HG03520 (cell line): ENCODE results near the gene RAB7B.
"Not testable (repeated sequence)": the region's sequence is repeated elsewhere in the genome, so short reads cannot be mapped to it uniquely, and the experiment has no call there.

Source experiments
- ATAC-seq: cut with Tn5 transposase; IDR thresholded peaks from one replicate; pipeline ENCODE4 v1.9.1; 2021; ENCODE audit warnings: mild to moderate bottlenecking, moderate library complexity; ENCODE audit not compliant: unreplicated experiment

Gene RAB7B

GRCh38 chr1:205998457-205999241 lies 4.5 kb downstream of the RAB7B start:
- ATAC-seq: no peak

DNA sequence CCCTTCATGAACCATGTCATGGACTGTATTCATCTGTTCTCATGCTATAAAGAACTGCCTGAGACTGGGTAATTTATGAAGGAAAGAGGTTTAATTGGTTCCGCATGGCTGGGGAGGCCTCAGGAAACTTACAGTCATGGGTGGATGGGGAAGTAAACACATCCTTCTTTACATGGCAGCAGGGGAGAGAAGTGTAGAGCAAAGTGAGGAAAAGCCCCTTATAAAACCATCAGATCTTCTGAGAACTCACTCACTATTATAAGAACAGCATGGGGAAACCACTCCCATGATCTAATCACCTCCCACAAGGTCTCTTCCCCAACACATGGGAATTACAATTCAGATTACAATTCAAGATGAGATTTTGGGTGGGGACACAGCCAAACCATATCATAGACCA lies 6.6 kb downstream of the RAB7B start:
- not testable (repeated sequence) for ATAC-seq

- ATAC-seq: no peak
Measured at GRCh38 chr1:205994346-205994745, 8.8 kb downstream of the RAB7B start.

- ATAC-seq: no peak
Measured at GRCh38 chr1:205993068-205993467, 10.1 kb downstream of the RAB7B start.

DNA sequence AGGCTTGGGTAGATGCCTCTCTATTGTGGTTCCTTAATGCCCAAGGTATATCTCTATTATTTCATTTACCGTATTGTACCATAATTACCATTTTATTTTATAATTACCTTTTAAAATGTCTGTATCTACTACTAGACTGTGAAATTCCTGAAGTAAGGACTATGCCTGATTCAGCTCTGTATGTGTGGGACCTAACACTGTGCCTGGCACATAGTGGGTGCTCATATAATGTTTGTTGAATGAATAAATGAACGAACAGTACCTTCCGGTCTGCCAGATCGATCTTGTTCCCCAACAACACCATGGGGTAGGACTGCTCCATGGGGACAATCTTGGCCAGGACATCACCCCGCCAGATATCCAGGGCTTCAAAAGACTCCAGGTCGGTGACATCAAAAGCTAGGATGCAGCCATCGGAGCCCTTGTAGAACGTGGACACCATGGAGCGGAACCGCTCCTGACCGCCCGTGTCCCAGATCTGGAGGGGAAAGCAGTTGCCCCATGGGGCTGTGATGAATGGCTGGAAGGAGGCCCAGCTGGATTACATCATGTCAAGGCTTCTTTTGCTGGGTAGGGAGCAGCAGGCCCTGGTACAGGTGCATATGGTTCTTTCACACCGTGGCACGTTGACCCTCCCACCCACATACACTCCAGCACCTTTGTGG lies 10.8 kb downstream of the RAB7B start:
- no peak for ATAC-seq

DNA sequence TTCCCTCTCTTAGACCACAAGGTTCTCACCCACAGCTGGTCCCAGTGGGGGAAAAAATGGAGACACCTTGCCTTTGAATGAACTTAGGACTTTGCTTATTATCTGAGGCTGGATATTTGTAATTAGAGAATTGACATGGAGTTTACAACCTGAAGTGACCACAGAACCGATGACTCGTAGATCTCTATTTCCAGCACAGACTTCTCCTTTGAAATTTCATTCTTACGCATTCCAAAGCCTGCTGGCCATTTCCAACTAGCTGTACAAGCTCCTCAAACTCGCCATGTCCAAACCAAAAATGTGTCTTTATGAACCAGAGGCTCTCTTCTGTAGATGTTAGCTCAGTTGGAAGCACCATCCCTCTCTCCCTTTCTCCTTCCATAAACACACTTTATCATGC lies 12.0 kb downstream of the RAB7B start:
- no peak for ATAC-seq

- ATAC-seq: no peak
Measured at GRCh38 chr1:205990226-205990625, 13.0 kb downstream of the RAB7B start.

- ATAC-seq: no peak
Measured at GRCh38 chr1:205989786-205990185, 13.4 kb downstream of the RAB7B start.

GRCh38 chr1:205988585-205988995 lies 14.6 kb downstream of the RAB7B start:
- ATAC-seq: no peak

GRCh38 chr1:205986861-205987260 lies 16.3 kb downstream of the RAB7B start:
- ATAC-seq: no peak

GRCh38 chr1:205986292-205986691 lies 16.9 kb downstream of the RAB7B start:
- no peak for ATAC-seq

DNA sequence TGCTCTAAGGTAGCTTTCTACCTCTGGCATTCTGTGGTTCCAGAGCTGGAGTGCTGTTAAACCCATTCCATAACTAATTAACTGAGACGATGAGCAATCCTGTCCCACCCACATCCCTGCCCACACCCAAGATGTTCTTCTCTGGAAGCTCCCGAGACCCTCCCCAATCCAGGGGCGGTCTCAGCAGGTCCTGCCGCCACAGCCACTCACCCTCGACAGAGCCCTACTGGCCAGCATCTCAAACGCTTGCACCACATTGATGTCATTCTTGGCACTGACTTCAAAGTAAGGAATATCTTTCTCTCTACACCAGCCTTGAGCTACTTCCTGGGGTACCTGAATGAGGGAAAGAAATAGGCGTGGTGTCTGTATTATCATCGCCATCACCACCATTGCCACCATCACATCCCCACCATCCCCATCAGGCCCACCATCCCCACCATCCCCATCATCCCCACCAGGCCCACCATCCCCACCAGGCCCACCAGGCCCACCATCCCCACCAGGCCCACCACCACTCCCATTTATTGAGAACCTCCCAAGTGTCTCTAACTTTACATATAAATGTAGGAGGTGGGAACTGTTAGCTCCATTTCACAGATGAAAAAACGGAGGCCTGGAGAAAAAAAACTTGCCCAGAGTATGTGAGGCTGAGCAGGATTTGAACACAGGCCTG lies 17.7 kb downstream of the RAB7B start:
- ATAC-seq: no peak

DNA sequence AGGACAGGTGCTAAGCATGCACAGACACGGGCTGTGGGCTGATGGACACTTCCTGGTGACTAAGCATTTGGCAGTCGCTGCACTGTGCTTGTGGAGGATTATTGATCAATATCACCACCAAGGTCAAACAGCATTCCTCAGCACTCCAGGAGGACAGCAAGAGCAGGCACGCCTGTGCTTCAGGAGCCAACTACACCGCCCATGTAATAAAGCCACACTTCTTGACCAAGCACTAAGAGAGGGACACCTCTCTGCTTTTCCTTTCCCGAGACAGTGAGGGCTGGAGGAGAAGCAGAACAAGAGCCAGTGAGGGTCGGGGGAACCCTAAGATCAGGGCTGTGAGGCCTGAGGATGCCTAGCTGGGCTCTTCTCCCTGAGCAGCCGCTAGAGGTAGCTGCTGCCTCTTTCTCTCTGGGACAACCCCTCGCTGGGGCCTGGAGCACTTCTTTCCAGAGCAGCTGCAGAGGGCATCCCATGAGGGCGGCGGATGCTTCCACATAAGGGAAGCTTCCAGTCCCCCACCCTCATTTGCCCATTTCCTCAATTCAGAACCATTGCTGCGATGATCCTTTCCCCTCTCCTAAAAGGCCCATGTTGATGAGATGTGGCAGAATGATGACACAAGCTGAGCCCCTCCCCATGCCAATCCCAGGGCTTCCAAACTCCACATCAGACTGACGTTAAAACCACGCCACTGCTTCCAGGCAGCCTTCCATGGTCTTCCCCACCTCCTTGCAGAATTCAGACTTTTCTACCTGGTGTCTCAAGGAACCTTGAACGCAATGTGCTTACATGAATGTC lies 19.1 kb downstream of the RAB7B start:
- ATAC-seq: no peak

DNA sequence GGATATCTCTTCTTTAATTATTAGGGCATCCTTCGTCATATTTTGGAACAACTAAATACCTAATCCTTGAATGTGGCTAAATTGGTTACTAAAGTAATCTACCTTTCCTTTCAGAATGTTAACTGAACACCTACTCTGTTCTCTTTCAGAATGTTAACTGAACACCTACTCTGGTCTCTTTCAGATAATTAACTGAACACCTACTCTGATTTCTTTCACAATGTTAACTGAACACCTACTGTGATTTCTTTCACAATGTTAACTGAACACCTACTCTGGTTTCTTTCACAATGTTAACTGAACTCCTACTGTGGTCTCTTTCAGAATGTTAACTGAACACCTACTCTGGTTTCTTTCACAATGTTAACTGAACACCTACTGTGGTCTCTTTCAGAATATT lies 21.9 kb downstream of the RAB7B start:
- no peak for ATAC-seq

- no peak for ATAC-seq
Measured at GRCh38 chr1:205980237-205980870, 22.8 kb downstream of the RAB7B start.

GRCh38 chr1:205979301-205979700 lies 23.9 kb downstream of the RAB7B start:
- ATAC-seq: no peak

DNA sequence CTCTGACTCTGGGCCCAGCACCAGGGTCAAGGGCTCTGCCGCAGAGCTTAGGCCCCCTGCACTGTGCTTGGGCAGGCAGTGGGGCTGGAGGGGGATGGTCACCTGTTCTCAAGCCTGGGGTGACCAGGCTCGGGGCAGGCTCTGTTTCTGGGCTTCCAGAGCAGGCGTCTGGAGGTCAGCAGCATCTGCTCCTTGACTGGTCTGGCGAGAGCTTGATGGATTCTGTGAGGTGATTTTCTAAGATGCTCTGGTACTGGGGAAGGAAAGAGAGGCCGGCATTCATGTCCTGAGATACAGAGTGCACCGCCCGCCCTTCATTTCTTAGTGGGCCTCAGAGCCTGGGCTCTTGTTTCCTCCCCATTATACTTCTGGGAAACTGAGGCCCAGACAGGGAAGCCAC lies 24.5 kb downstream of the RAB7B start:
- no peak for ATAC-seq

- no peak for ATAC-seq
Measured at GRCh38 chr1:205977402-205978014, 25.7 kb downstream of the RAB7B start.

DNA sequence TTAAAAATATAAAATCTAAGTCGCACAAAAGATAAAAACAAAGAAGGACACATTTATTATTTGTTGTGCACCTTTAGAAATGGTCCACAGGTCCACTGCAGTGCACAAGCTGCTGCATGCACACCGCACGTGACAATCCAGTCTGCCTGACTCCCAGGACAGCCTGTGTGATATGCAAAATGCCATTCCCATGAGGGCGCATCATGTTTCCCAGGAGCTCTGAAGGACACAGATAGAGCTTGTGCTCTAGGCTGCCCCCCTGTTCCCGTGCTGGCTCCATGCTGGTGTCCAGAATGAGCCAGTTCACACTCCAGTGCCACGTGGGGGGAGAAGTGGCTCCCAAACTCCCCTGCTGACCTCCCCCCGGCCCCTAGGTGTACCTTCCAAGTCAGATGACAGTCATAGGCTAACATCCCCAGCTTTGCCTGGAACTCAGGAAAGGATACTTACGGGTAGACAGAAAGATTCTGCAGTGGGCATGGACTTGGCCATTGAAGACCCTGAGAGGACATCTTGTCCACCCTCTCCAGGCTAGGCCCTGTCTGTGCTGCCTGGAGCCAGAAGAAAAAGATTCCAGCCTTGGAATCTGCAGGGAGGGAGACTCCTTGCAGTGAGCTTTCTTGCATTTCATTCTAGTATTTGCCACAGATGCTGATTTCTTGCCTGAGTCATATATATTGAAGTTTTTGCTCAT lies 26.3 kb downstream of the RAB7B start:
- ATAC-seq: no peak

GRCh38 chr1:205976036-205976435 lies 27.2 kb downstream of the RAB7B start:
- ATAC-seq: no peak
